Measurements from ENCODE around the gene FZD1. TPM values are rescaled to one million over a fixed set of nuclear protein-coding genes. Genes with fewer than 3 reads are reported as not detected.

The FZD1 gene
- total and polyA plus RNA-seq, 2 of the 4 experiments (the other 2 are of a cell fraction): 3.6 to 6.8 TPM

GRCh38 chr7:91311839-91312238, 47.6 kb downstream of the FZD1 start:
- intact Hi-C loops (cut with micrococcal nuclease) (no loop called here), in situ Hi-C loops (cut with MboI; ENCODE audit: low sequenced_read_pairs) (no loop called here), dilution Hi-C loops (cut with HindIII; ENCODE audit: low sequenced_read_pairs, unreplicated experiment) (no loop called here)
- Histone ChIP-seq H3K9ac (ENCODE audit: low read depth, low read length) (no peak overlapping the region), H3K4me3 (ENCODE audit: insufficient read depth, low read depth, low read length) (no peak overlapping the region), H3K23ac (ENCODE audit: low read depth, low read length) (no peak overlapping the region), H3K14ac (replicated peaks; ENCODE audit: low read depth, low read length) (no peak overlapping the region), H2BK15ac (ENCODE audit: low read depth, low read length) (no peak overlapping the region), H2AFZ (replicated peaks; ENCODE audit: low read length, poor library complexity) (no peak overlapping the region), H3K56ac (ENCODE audit: extremely low read depth, insufficient read depth, low read length) (no peak overlapping the region), H2BK120ac (ENCODE audit: low read depth, low read length) (no peak overlapping the region), H2BK20ac (ENCODE audit: low read depth, low read length) (no peak overlapping the region), H3K4me1 (ENCODE audit: control insufficient read depth, insufficient read depth, low read length) (no peaks in the 10 kb centered on the region), H3K79me1 (ENCODE audit: low read depth in 1 of 2, low read length in 2 of 2) (no peaks in the 10 kb centered on the region), H3K4me2 (ENCODE audit: low read depth, low read length) (no peak overlapping the region), H3K18ac (ENCODE audit: low read depth, low read length) (no peak overlapping the region), H4K5ac (ENCODE audit: low read depth, low read length) (no peak overlapping the region), H4K91ac (ENCODE audit: insufficient read depth, low read depth, low read length) (no peak overlapping the region), H3K4ac (ENCODE audit: low read depth, low read length) (no peak overlapping the region), H4K20me1 (ENCODE audit: insufficient read depth, low read length) (no peaks in the 10 kb centered on the region), H2AK5ac (ENCODE audit: low read depth, low read length) (no peak overlapping the region), H2AK9ac (replicated peaks; ENCODE audit: low read depth, low read length, poor library complexity) (no peak overlapping the region), H3K36me3 (ENCODE audit: control insufficient read depth, insufficient read depth, low read length) (no peaks in the 10 kb centered on the region), H3K27me3 (ENCODE audit: control insufficient read depth, insufficient read depth, low read length) (no peaks in the 10 kb centered on the region), H4K8ac (ENCODE audit: low read depth in 2 of 2, low read length in 2 of 2) (no peak overlapping the region), H3K9me1 (ENCODE audit: insufficient read depth, low read length) (no peaks in the 10 kb centered on the region), H3K27ac (ENCODE audit: insufficient read depth, low read length) (no peak overlapping the region), H3K9me3 (ENCODE audit: control insufficient read depth, insufficient read depth, low read length) (no peaks in the 10 kb centered on the region), H2BK5ac (ENCODE audit: low read depth, low read length, poor library complexity, severe bottlenecking) (no peak overlapping the region)
- ATAC-seq (ENCODE audit: low read depth) (peak; percentile 32; the same call in 1 of the 2 replicates), DNase-seq (no peak)
- WGBS, 2 experiments (ENCODE audit: extremely low coverage in 2 of 2, insufficient read length in 1 of 2): no CpG with 5 or more reads among the region's 1 CpG
- BruUV-seq (replicated peaks): no TSS peak
- ChIA-PET POLR2A (ENCODE audit: unreplicated experiment) (no interaction called here), CTCF (no interaction called here)
- TF ChIP-seq CHD1 (IDR thresholded peaks at IDR 0.05; ENCODE audit: low read depth, low read length) (no peak), MXI1 (IDR thresholded peaks at IDR 0.05; ENCODE audit: borderline replicate concordance, low read depth, low read length) (no peak), ELK1 (IDR thresholded peaks at IDR 0.05; ENCODE audit: borderline replicate concordance, low read depth, low read length) (no peak), RCOR1 (IDR thresholded peaks at IDR 0.05; ENCODE audit: insufficient replicate concordance, low read length) (no peak), BHLHE40 (IDR thresholded peaks at IDR 0.05; ENCODE audit: low read depth, low read length) (no peak), CTCF (conservative IDR thresholded peaks at IDR 0.05; ENCODE audit: low read depth, low read length) (no peak), RFX5 (IDR thresholded peaks at IDR 0.05; ENCODE audit: low read depth, low read length) (no peak), RAD21 (IDR thresholded peaks at IDR 0.05; ENCODE audit: low read length) (no peak), USF2 (IDR thresholded peaks at IDR 0.05; ENCODE audit: low read depth, low read length) (no peak), POLR2A (IDR thresholded peaks at IDR 0.05; ENCODE audit: low read depth, low read length) (no peak), CEBPB (IDR thresholded peaks at IDR 0.05; ENCODE audit: low read depth, low read length) (no peak)
